H9 (cell line): Measurements from ENCODE around the gene DIS3L2. TPM values are rescaled to one million over a fixed set of nuclear protein-coding genes. Genes with fewer than 3 reads are reported as not detected.

ENCODE experiments used
- DNase-seq: peaks from one replicate; pipeline ENCODE4 v3.0.0-alpha.2; 2017
- H2AFZ ChIP-seq: one replicate; pipeline ENCODE4 v1.6.1; 2013; ENCODE audit warnings: mild to moderate bottlenecking, low read length, control low read depth, moderate library complexity
- H2AK5ac ChIP-seq: 2 replicates; pipeline ENCODE4 v1.6.1; 2013; ENCODE audit warnings: low read length, control low read depth, mixed read lengths; ENCODE audit not compliant: insufficient read length
- H2BK120ac ChIP-seq: one replicate; pipeline ENCODE4 v1.6.1; 2013; ENCODE audit warnings: low read depth, mild to moderate bottlenecking, low read length, control low read depth, inconsistent platforms; ENCODE audit not compliant: poor library complexity, severe bottlenecking
- H2BK12ac ChIP-seq: 2 replicates; pipeline ENCODE4 v1.6.1; 2013; ENCODE audit warnings: low read length, control low read depth, mixed read lengths, low read depth; ENCODE audit not compliant: insufficient read length
- H2BK15ac ChIP-seq: 2 replicates; pipeline ENCODE4 v1.6.1; 2013; ENCODE audit warnings: low read depth, low read length, control low read depth
- H2BK20ac ChIP-seq: one replicate; pipeline ENCODE4 v1.6.1; 2013; ENCODE audit warnings: low read depth, mild to moderate bottlenecking, low read length, control low read depth, inconsistent platforms; ENCODE audit not compliant: poor library complexity, severe bottlenecking
- H2BK5ac ChIP-seq: 2 replicates; pipeline ENCODE4 v1.6.1; 2013; ENCODE audit warnings: low read length, control low read depth, mixed read lengths; ENCODE audit not compliant: insufficient read length
- H3K14ac ChIP-seq: 2 replicates; pipeline ENCODE4 v1.6.1; 2013; ENCODE audit warnings: low read length, control low read depth; ENCODE audit not compliant: insufficient read depth
- H3K18ac ChIP-seq: 2 replicates; pipeline ENCODE4 v1.6.1; 2013; ENCODE audit warnings: low read depth, mild to moderate bottlenecking, mixed read lengths, low read length, control low read depth; ENCODE audit not compliant: insufficient read length
- H3K23ac ChIP-seq: 2 replicates; pipeline ENCODE4 v1.6.1; 2013; ENCODE audit warnings: low read length, control low read depth, mixed read lengths, low read depth; ENCODE audit not compliant: insufficient read length
- H3K23me2 ChIP-seq: 2 replicates; pipeline ENCODE4 v1.6.1; 2013; ENCODE audit warnings: low read depth, mild to moderate bottlenecking, mixed read lengths, low read length, control low read depth; ENCODE audit not compliant: insufficient read length, poor library complexity, severe bottlenecking
- H3K27ac ChIP-seq: 2 replicates; pipeline ENCODE4 v1.5.1; 2013; ENCODE audit warnings: low read length, control low read depth, mixed read lengths, low read depth; ENCODE audit not compliant: insufficient read length
- H3K27me3 ChIP-seq: 2 replicates; pipeline ENCODE4 v1.6.1; 2013; ENCODE audit warnings: low read length, control low read depth, inconsistent platforms; ENCODE audit not compliant: insufficient read depth
- H3K4ac ChIP-seq: 2 replicates; pipeline ENCODE4 v1.6.1; 2013; ENCODE audit warnings: low read depth, mild to moderate bottlenecking, control low read depth, inconsistent platforms, low read length, moderate library complexity
- H3K4me1 ChIP-seq: 2 replicates; pipeline ENCODE4 v1.6.1; 2013; ENCODE audit warnings: low read length, control low read depth, inconsistent platforms; ENCODE audit not compliant: insufficient read depth
- H3K4me2 ChIP-seq: 2 replicates; pipeline ENCODE4 v1.6.1; 2013; ENCODE audit warnings: low read length, control low read depth, mixed read lengths; ENCODE audit not compliant: insufficient read length, insufficient read depth
- H3K56ac ChIP-seq: 2 replicates; pipeline ENCODE4 v1.6.1; 2013; ENCODE audit warnings: low read depth, mild to moderate bottlenecking, mixed read lengths, low read length, control low read depth; ENCODE audit not compliant: insufficient read length
- H3K79me1 ChIP-seq: 2 replicates; pipeline ENCODE4 v1.6.1; 2013; ENCODE audit warnings: low read depth, mild to moderate bottlenecking, moderate library complexity, low read length, control low read depth, inconsistent platforms; ENCODE audit not compliant: insufficient read depth, poor library complexity, severe bottlenecking
- H3K79me2 ChIP-seq: 2 replicates; pipeline ENCODE4 v1.6.1; 2013; ENCODE audit warnings: low read length, control low read depth, inconsistent platforms; ENCODE audit not compliant: insufficient read depth
- H3K9ac ChIP-seq: 2 replicates; pipeline ENCODE4 v1.6.1; 2013; ENCODE audit warnings: low read length, control low read depth, mixed read lengths; ENCODE audit not compliant: insufficient read length; ENCODE audit errors: extremely low read depth
- H3K9me3 ChIP-seq: one replicate; pipeline ENCODE4 v1.6.1; 2013; ENCODE audit warnings: low read depth, low read length, inconsistent platforms; ENCODE audit not compliant: control insufficient read depth
- H3T11ph ChIP-seq: one replicate; pipeline ENCODE4 v1.6.1; 2013; ENCODE audit warnings: mild to moderate bottlenecking, low read length, control low read depth, inconsistent platforms
- H4K20me1 ChIP-seq: one replicate; pipeline ENCODE4 v1.6.1; 2013; ENCODE audit not compliant: control insufficient read depth, insufficient read length, insufficient read depth
- H4K5ac ChIP-seq: 2 replicates; pipeline ENCODE4 v1.6.1; 2013; ENCODE audit warnings: low read depth, mild to moderate bottlenecking, mixed read lengths, low read length, control low read depth; ENCODE audit not compliant: insufficient read length
- H4K8ac ChIP-seq: replicated peaks from 2 replicates; pipeline ENCODE4 v1.6.1; 2013; ENCODE audit warnings: low read length, control low read depth, mixed read lengths, low read depth; ENCODE audit not compliant: insufficient read length
- H4K91ac ChIP-seq: 2 replicates; pipeline ENCODE4 v1.6.1; 2013; ENCODE audit warnings: low read depth, mild to moderate bottlenecking, moderate library complexity, mixed read lengths, low read length, control low read depth; ENCODE audit not compliant: insufficient read length
- H3K27ac Mint-ChIP-seq, 3 experiments: 2 replicates in 2 of 3; 3 replicates in 1 of 3; pipeline ENCODE4 v1.8.0; 2020 to 2021; ENCODE audit warnings: mixed read lengths in 3 of 3, mild to moderate bottlenecking in 1 of 3, moderate library complexity in 1 of 3
- H3K27me3 Mint-ChIP-seq: 2 replicates; pipeline ENCODE4 v1.8.0; 2021; ENCODE audit warnings: low read depth, mild to moderate bottlenecking, moderate library complexity, mixed read lengths
- H3K36me3 Mint-ChIP-seq, 3 experiments: 2 replicates in 2 of 3; 3 replicates in 1 of 3; pipeline ENCODE4 v1.8.0; 2020 to 2021; ENCODE audit warnings: low read depth in 3 of 3, mixed read lengths in 3 of 3; ENCODE audit not compliant: insufficient read depth in 1 of 3
- H3K4me1 Mint-ChIP-seq, 2 experiments: 2 replicates each; pipeline ENCODE4 v1.8.0; 2020; ENCODE audit warnings: mixed read lengths in 2 of 2
- H3K4me3 Mint-ChIP-seq, 2 experiments: 2 replicates in 1 of 2; 3 replicates in 1 of 2; pipeline ENCODE4 v1.8.0; 2020 to 2021; ENCODE audit warnings: mild to moderate bottlenecking in 2 of 2, mixed read lengths in 2 of 2, moderate library complexity in 1 of 2
- H3K9me3 Mint-ChIP-seq, 2 experiments: 2 replicates in 1 of 2; 3 replicates in 1 of 2; pipeline ENCODE4 v1.8.0; 2020; ENCODE audit warnings: mild to moderate bottlenecking in 2 of 2, mixed read lengths in 2 of 2, moderate library complexity in 1 of 2
- WGBS: extraction: QIAGEN DNeasy Blood & Tissue Kit; methylation state at CpG from one replicate; pipeline ENCODE4 v1.1.7; 2013; ENCODE audit warnings: missing lambda C conversion rate, low lambda C conversion rate, mixed read lengths; ENCODE audit not compliant: insufficient read length; ENCODE audit errors: extremely low coverage; 5-methylcytosine and 5-hydroxymethylcytosine counted together
- total RNA-seq: library from RNA; stranded (reverse); gene quantifications from 2 replicates; pipeline ENCODE4 v1.2.1, GENCODE V29; 2021
- TF ChIP-seq, protein P1 (sequence below): fragments of 200-600 bp; sonication (generic); conservative IDR thresholded peaks from 3 replicates; pipeline ENCODE4 v1.8.0; 2021; ENCODE audit warnings: antibody characterized with exemption, mild to moderate bottlenecking

The DIS3L2 gene
- total RNA-seq, 1 experiment from 2014 or later, result 28.1 TPM

DNA sequence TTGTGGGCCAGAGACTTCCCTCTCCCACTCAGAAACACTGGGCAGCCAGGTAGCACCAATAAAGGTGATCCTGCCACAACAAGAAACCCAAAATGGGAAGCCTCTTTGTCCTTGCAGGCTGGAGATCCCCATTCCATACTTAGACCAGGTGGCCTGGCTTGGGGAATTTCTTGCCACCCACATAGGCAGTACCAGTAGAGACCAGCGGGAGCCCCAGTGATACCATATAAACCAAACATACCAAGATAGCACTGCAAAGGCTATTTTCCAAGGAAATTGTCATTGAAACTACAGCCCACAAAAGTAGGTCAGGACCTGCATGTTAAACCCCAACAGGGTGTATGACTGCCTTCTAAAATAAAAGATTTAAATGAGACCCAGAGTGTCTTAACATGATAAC lies 171.6 kb downstream of the DIS3L2 start:
- peaks cover 3 to 9% of the 10 kb centered on the region in 2 experiments; a peak in 3 of 4 replicates for H3K4me1 Mint-ChIP-seq
- no peak overlapping the region for H3K4me3 Mint-ChIP-seq
- H4K20me1 ChIP-seq, result no peaks in the 10 kb centered on the region
- TF ChIP-seq, protein P1, sequence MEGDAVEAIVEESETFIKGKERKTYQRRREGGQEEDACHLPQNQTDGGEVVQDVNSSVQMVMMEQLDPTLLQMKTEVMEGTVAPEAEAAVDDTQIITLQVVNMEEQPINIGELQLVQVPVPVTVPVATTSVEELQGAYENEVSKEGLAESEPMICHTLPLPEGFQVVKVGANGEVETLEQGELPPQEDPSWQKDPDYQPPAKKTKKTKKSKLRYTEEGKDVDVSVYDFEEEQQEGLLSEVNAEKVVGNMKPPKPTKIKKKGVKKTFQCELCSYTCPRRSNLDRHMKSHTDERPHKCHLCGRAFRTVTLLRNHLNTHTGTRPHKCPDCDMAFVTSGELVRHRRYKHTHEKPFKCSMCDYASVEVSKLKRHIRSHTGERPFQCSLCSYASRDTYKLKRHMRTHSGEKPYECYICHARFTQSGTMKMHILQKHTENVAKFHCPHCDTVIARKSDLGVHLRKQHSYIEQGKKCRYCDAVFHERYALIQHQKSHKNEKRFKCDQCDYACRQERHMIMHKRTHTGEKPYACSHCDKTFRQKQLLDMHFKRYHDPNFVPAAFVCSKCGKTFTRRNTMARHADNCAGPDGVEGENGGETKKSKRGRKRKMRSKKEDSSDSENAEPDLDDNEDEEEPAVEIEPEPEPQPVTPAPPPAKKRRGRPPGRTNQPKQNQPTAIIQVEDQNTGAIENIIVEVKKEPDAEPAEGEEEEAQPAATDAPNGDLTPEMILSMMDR, result peak; percentile 50
- no peak overlapping the region for H2BK20ac ChIP-seq
- WGBS, result no CpG with 5 or more reads among the region's 1 CpG
- no peak for DNase-seq
- no peak overlapping the region for H2BK5ac ChIP-seq
- H3K27ac Mint-ChIP-seq, result 0 out of 7 replicates have a peak overlapping the region, but pooled peaks of 1 of the 3 experiments have one; percentile 26
- no peak overlapping the region for H3K9ac ChIP-seq
- no peaks in the 10 kb centered on the region for H3K23me2 ChIP-seq
- no peak overlapping the region for H3K23ac ChIP-seq
- H3K4me2 ChIP-seq, result no peak overlapping the region
- H2BK15ac ChIP-seq, result no peak overlapping the region
- H3T11ph ChIP-seq, result no peak overlapping the region
- no peaks in the 10 kb centered on the region for H3K79me1 ChIP-seq
- no peak overlapping the region for H3K4ac ChIP-seq
- H3K4me1 ChIP-seq, result 0 out of 2 replicates have a peak, but pooled peaks cover 2% of the 10 kb centered on the region
- no peak overlapping the region for H2AFZ ChIP-seq
- no peak overlapping the region for H2BK120ac ChIP-seq
- no peaks in the 10 kb centered on the region for H3K27me3 ChIP-seq
- no peak overlapping the region for H3K27ac ChIP-seq
- no peak overlapping the region for H4K91ac ChIP-seq
- no peak overlapping the region for H3K18ac ChIP-seq
- H3K27me3 Mint-ChIP-seq, result no peaks in the 10 kb centered on the region
- H3K79me2 ChIP-seq, result no peaks in the 10 kb centered on the region
- H3K36me3 Mint-ChIP-seq, result no peaks in the 10 kb centered on the region; a peak in 2 of 7 replicates
- H3K9me3 Mint-ChIP-seq, result no peaks in the 10 kb centered on the region
- H3K56ac ChIP-seq, result no peak overlapping the region
- no peak overlapping the region for H4K5ac ChIP-seq
- H4K8ac ChIP-seq, result no peak overlapping the region
- no peak overlapping the region for H3K14ac ChIP-seq
- H2BK12ac ChIP-seq, result no peak overlapping the region
- no peak overlapping the region for H2AK5ac ChIP-seq
- H3K9me3 ChIP-seq, result no peaks in the 10 kb centered on the region
